K562 (cell line): ENCODE results near the gene SOAT2. TPM values are rescaled to one million over a fixed set of nuclear protein-coding genes. Genes with fewer than 3 reads are reported as not detected.

ENCODE experiments used
- BDP1 ChIP-seq: IDR thresholded peaks from 3 replicates; pipeline ENCODE4 v1.6.1; 2011; ENCODE audit not compliant: insufficient read length, insufficient read depth
- CAMTA2 ChIP-seq: fragments of 250-450 bp; sonication (Bioruptor Pico); conservative IDR thresholded peaks from 2 replicates; pipeline ENCODE4 v1.5.1; 2022
- CTCF ChIP-seq, 3 experiments: IDR thresholded peaks in 2 of 3; conservative IDR thresholded peaks in 1 of 3; 2 replicates each; pipeline ENCODE4 v1.5.1; 2011 to 2012; ENCODE audit warnings: low read length in 3 of 3, mild to moderate bottlenecking in 3 of 3, control low read depth in 2 of 3, improper control_type of control experiment in 1 of 3, inconsistent platforms in 1 of 3, low read depth in 1 of 3, mixed read lengths in 1 of 3, moderate library complexity in 1 of 3; ENCODE audit not compliant: insufficient read depth in 2 of 3
- ELF2 ChIP-seq: fragments of 250-450 bp; sonication (Bioruptor Pico); IDR thresholded peaks from 2 replicates; pipeline ENCODE4 v1.5.0; 2021; ENCODE audit warnings: mild to moderate bottlenecking
- EP300 ChIP-seq: IDR thresholded peaks from 2 replicates; pipeline ENCODE4 v1.6.1; 2012; ENCODE audit warnings: low read length, improper control_type of control experiment
- HMG20A ChIP-seq: fragments of 450-650 bp; formaldehyde crosslinking; conservative IDR thresholded peaks from 2 replicates; pipeline ENCODE4 v1.4.0; 2020; ENCODE audit warnings: mild to moderate bottlenecking, mixed read lengths
- MEIS2 ChIP-seq: fragments of 450-650 bp; IDR thresholded peaks from 2 replicates; pipeline ENCODE4 v1.6.1; 2014; ENCODE audit warnings: mild to moderate bottlenecking; ENCODE audit not compliant: partially characterized antibody
- NCOA1 ChIP-seq: fragments of 450-650 bp; IDR thresholded peaks from 2 replicates; pipeline ENCODE4 v1.6.1; 2016; ENCODE audit warnings: low read depth
- NFATC3 ChIP-seq: fragments of 450-650 bp; IDR thresholded peaks from 2 replicates; pipeline ENCODE4 v1.6.1; 2017; ENCODE audit warnings: mild to moderate bottlenecking
- NR4A1 ChIP-seq, 2 experiments: fragments of 250-450 bp in 1 of 2; fragments of 450-650 bp in 1 of 2; sonication (Bioruptor Pico) in 1 of 2; IDR thresholded peaks; 2 replicates each; pipeline versions ENCODE4 v1.4.0 to v1.6.1; 2016 to 2020; ENCODE audit warnings: mild to moderate bottlenecking in 2 of 2, missing compliant biosample characterization in 1 of 2, missing genetic modification characterization in 1 of 2, moderate library complexity in 1 of 2
- PHF8 ChIP-seq: fragments of 200-600 bp; sonication (generic); IDR thresholded peaks from 2 replicates; pipeline ENCODE4 v1.6.1; 2012; ENCODE audit warnings: mixed run types, mild to moderate bottlenecking, inconsistent platforms, low read length, moderate library complexity, borderline replicate concordance
- POU5F1 ChIP-seq: fragments of 150-350 bp; IDR thresholded peaks from 2 replicates; pipeline ENCODE4 v1.6.1; 2014; ENCODE audit warnings: borderline replicate concordance, low read length, low read depth, mild to moderate bottlenecking; ENCODE audit not compliant: partially characterized antibody
- RBM14 ChIP-seq: fragments of 200-400 bp; formaldehyde crosslinking; IDR thresholded peaks from 2 replicates; pipeline ENCODE4 v1.6.1; 2018; ENCODE audit warnings: low read depth, mild to moderate bottlenecking, low read length, moderate library complexity, borderline replicate concordance; ENCODE audit not compliant: insufficient read depth
- STAT5B ChIP-seq: fragments of 250-450 bp; sonication (Bioruptor Pico); IDR thresholded peaks from 2 replicates; pipeline ENCODE4 v1.8.0; 2021; ENCODE audit warnings: mild to moderate bottlenecking, inconsistent platforms
- THAP7 ChIP-seq: fragments of 250-450 bp; sonication (Bioruptor Pico); IDR thresholded peaks from 2 replicates; pipeline ENCODE4 v1.5.0; 2021
- ZBTB1 ChIP-seq: sonication (generic); formaldehyde crosslinking; IDR thresholded peaks from 2 replicates; pipeline ENCODE4 v1.8.1; 2023; ENCODE audit warnings: missing genetic modification reagents, low read depth, mild to moderate bottlenecking, borderline replicate concordance
- ZNF436 ChIP-seq: fragments of 250-450, 450-650 bp; sonication (Bioruptor Pico); formaldehyde crosslinking; IDR thresholded peaks from 2 replicates; pipeline ENCODE4 v1.7.0; 2020; ENCODE audit warnings: mild to moderate bottlenecking
- ZSCAN29 ChIP-seq: fragments of 450-650 bp; IDR thresholded peaks from 2 replicates; pipeline ENCODE4 v1.6.1; 2017
- polyA plus RNA-seq, 8 experiments: library from polyadenylated mRNA; depleted of rRNA in 4 of 8; stranded (reverse) in 5 of 8; unstranded in 3 of 8; fragments of >200 nt; fragmentation: Nextera tagmentation in 2 of 8; fragmentation: Illumina TruSeq in 1 of 8; extraction: Ambion mirVana in 2 of 8; extraction: Trizol in 1 of 8; gene quantifications; 2 replicates each; pipeline versions ENCODE4 v1.2.1 to v1.2.3, GENCODE V29; 2011 to 2014; ENCODE audit warnings: inconsistent platforms in 1 of 8, missing spikeins in 1 of 8
- total RNA-seq, 7 experiments: library from RNA; depleted of rRNA in 6 of 7; stranded (reverse); fragments of >200 nt in 6 of 7; fragmentation: Illumina TruSeq in 2 of 7; extraction: Trizol in 2 of 7; gene quantifications; 2 replicates each; pipeline versions ENCODE4 v1.2.1 to v1.2.3, GENCODE V29; 2011 to 2021; ENCODE audit warnings: low replicate concordance in 1 of 7
- TF ChIP-seq, protein P1 (sequence below): sonication (generic); formaldehyde crosslinking; IDR thresholded peaks from 2 replicates; pipeline ENCODE4 v1.8.0; 2022; ENCODE audit warnings: mild to moderate bottlenecking, missing genetic modification reagents
- TF ChIP-seq, protein P2 (sequence below): conservative IDR thresholded peaks from 2 replicates; pipeline ENCODE4 v1.6.1; 2011; ENCODE audit warnings: low read depth, mild to moderate bottlenecking, low read length; ENCODE audit not compliant: control insufficient read depth

SOAT2 gene
- total and polyA plus RNA-seq, 9 of the 15 experiments (the other 6 are each of a cell fraction or from before 2014, with no cell fraction given) = 0.04 TPM; not detected in 8

GRCh38 chr12:53078425-53079225 lies 24.7 kb upstream of the SOAT2 start (continued):
- TF ChIP-seq, protein P1, sequence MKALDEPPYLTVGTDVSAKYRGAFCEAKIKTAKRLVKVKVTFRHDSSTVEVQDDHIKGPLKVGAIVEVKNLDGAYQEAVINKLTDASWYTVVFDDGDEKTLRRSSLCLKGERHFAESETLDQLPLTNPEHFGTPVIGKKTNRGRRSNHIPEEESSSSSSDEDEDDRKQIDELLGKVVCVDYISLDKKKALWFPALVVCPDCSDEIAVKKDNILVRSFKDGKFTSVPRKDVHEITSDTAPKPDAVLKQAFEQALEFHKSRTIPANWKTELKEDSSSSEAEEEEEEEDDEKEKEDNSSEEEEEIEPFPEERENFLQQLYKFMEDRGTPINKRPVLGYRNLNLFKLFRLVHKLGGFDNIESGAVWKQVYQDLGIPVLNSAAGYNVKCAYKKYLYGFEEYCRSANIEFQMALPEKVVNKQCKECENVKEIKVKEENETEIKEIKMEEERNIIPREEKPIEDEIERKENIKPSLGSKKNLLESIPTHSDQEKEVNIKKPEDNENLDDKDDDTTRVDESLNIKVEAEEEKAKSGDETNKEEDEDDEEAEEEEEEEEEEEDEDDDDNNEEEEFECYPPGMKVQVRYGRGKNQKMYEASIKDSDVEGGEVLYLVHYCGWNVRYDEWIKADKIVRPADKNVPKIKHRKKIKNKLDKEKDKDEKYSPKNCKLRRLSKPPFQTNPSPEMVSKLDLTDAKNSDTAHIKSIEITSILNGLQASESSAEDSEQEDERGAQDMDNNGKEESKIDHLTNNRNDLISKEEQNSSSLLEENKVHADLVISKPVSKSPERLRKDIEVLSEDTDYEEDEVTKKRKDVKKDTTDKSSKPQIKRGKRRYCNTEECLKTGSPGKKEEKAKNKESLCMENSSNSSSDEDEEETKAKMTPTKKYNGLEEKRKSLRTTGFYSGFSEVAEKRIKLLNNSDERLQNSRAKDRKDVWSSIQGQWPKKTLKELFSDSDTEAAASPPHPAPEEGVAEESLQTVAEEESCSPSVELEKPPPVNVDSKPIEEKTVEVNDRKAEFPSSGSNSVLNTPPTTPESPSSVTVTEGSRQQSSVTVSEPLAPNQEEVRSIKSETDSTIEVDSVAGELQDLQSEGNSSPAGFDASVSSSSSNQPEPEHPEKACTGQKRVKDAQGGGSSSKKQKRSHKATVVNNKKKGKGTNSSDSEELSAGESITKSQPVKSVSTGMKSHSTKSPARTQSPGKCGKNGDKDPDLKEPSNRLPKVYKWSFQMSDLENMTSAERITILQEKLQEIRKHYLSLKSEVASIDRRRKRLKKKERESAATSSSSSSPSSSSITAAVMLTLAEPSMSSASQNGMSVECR (CRISPR knock-in tag) = no peak
- no peak for TF ChIP-seq POU5F1
- TF ChIP-seq THAP7 = no peak
- TF ChIP-seq RBM14 = no peak
- TF ChIP-seq ZBTB1 (CRISPR knock-in tag) = no peak
- TF ChIP-seq NCOA1 = no peak
- TF ChIP-seq MEIS2 = no peak
- TF ChIP-seq CTCF (IDR thresholded peaks at IDR 0.05 in 2 of 3, conservative IDR thresholded peaks at IDR 0.05 in 1 of 3; ENCODE audit: insufficient read depth in 2 of 3, low read depth in 1 of 3, low read length in 3 of 3) = 0 out of 6 replicates have a peak, but pooled peaks of 1 of the 3 experiments have one; percentile 23
- TF ChIP-seq, protein P2, sequence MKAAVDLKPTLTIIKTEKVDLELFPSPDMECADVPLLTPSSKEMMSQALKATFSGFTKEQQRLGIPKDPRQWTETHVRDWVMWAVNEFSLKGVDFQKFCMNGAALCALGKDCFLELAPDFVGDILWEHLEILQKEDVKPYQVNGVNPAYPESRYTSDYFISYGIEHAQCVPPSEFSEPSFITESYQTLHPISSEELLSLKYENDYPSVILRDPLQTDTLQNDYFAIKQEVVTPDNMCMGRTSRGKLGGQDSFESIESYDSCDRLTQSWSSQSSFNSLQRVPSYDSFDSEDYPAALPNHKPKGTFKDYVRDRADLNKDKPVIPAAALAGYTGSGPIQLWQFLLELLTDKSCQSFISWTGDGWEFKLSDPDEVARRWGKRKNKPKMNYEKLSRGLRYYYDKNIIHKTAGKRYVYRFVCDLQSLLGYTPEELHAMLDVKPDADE = peak; percentile 72; the same call in 1 of the 2 replicates
- no peak for TF ChIP-seq ZSCAN29
- no peak for TF ChIP-seq CAMTA2 (CRISPR knock-in tag)
- TF ChIP-seq PHF8 = peak; percentile 64; the same call in 1 of the 2 replicates
- no peak for TF ChIP-seq ZNF436 (CRISPR knock-in tag)
- TF ChIP-seq HMG20A (CRISPR knock-in tag) = no peak
- no peak for TF ChIP-seq BDP1
- TF ChIP-seq NR4A1 (CRISPR knock-in tag; IDR thresholded peaks at IDR 0.05) = no peak
- TF ChIP-seq NR4A1 (tag; IDR thresholded peaks at IDR 0.05) = no peak
- no peak for TF ChIP-seq NFATC3
- TF ChIP-seq STAT5B (CRISPR knock-in tag) = no peak
- TF ChIP-seq ELF2 (CRISPR knock-in tag) = no peak
- no peak for TF ChIP-seq EP300
